Stimulated activated CD8-positive, alpha-beta memory T cell treated with anti-CD3 and anti-CD28 coated beads, Interleukin-15, amount 100 ng/mL, for 4 hours (primary cell): ENCODE data around the gene ZNF592.

ENCODE experiments used
- DNase-seq, 2 donors: peaks; one replicate each; pipeline ENCODE4 v3.0.0-alpha.2; 2020; ENCODE audit warnings: low read depth in 2 of 2

The ZNF592 gene

DNA sequence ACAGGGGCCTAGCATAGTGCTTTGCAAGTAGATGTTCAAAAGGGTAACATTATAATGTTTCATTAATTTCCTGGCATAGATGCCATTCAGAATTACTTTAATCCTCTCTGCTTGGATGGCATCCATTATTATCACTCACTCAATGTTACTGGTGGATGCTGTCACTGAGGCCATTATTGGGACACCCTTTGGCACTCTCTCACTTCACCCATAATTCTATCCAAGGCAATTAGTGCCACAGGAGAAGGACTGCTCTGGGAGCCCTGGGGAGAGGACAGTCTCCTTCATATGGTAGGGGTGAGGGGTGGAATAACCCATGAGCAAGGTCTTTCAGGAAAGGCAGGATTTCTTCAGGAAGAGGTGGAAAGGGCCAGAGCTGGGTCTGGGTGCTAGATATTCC is 107.4 kb downstream of the ZNF592 start:
- DNase-seq: no peak
